ENCODE measurements around the gene FRMD5.

Gene FRMD5

GRCh38 chr15:43927203-43927602, 267.9 kb downstream of the FRMD5 start:
- no peak for DNase-seq (ENCODE audit: low read depth in 2 of 2)

GRCh38 chr15:43923553-43923952, 271.5 kb downstream of the FRMD5 start:
- DNase-seq (ENCODE audit: low read depth in 2 of 2) = no peak

GRCh38 chr15:43922021-43922420, 273.1 kb downstream of the FRMD5 start:
- no peak for DNase-seq (ENCODE audit: low read depth in 2 of 2)

- no peak for DNase-seq (ENCODE audit: low read depth in 2 of 2)
Measured at GRCh38 chr15:43920815-43921214, 274.3 kb downstream of the FRMD5 start.

GRCh38 chr15:43920254-43920600, 274.8 kb downstream of the FRMD5 start:
- DNase-seq (ENCODE audit: low read depth in 2 of 2) = no peak

GRCh38 chr15:43919540-43920253, 275.4 kb downstream of the FRMD5 start:
- no peak for DNase-seq (ENCODE audit: low read depth in 2 of 2)

GRCh38 chr15:43918717-43919116, 276.4 kb downstream of the FRMD5 start:
- DNase-seq (ENCODE audit: low read depth in 2 of 2) = no peak

- no peak for DNase-seq (ENCODE audit: low read depth in 2 of 2)
Measured at GRCh38 chr15:43916326-43916660, 278.8 kb downstream of the FRMD5 start.

- DNase-seq (ENCODE audit: low read depth in 2 of 2) = no peak
Measured at GRCh38 chr15:43915631-43916325, 279.3 kb downstream of the FRMD5 start.

GRCh38 chr15:43913941-43914340, 281.1 kb downstream of the FRMD5 start:
- DNase-seq (ENCODE audit: low read depth in 2 of 2) = no peak

GRCh38 chr15:43913026-43913780, 281.9 kb downstream of the FRMD5 start:
- DNase-seq (ENCODE audit: low read depth in 2 of 2) = no peak

GRCh38 chr15:43912208-43912607, 282.9 kb downstream of the FRMD5 start:
- no peak for DNase-seq (ENCODE audit: low read depth in 2 of 2)

GRCh38 chr15:43911235-43911781, 283.8 kb downstream of the FRMD5 start:
- no peak for DNase-seq (ENCODE audit: low read depth in 2 of 2)

GRCh38 chr15:43908516-43909050, 286.5 kb downstream of the FRMD5 start:
- DNase-seq (ENCODE audit: low read depth in 2 of 2) = no peak

GRCh38 chr15:43905755-43906154, 289.3 kb downstream of the FRMD5 start:
- no peak for DNase-seq (ENCODE audit: low read depth in 2 of 2)

GRCh38 chr15:43903864-43904290, 291.2 kb downstream of the FRMD5 start:
- DNase-seq (ENCODE audit: low read depth in 2 of 2) = peak in 1 of 2 donors; percentile 11

- no peak for DNase-seq (ENCODE audit: low read depth in 2 of 2)
Measured at GRCh38 chr15:43901495-43901894, 293.6 kb downstream of the FRMD5 start.

GRCh38 chr15:43900996-43901395, 294.1 kb downstream of the FRMD5 start:
- DNase-seq (ENCODE audit: low read depth in 2 of 2) = no peak

GRCh38 chr15:43899928-43900327, 295.1 kb downstream of the FRMD5 start:
- no peak for DNase-seq (ENCODE audit: low read depth in 2 of 2)

- no peak for DNase-seq (ENCODE audit: low read depth in 2 of 2)
Measured at GRCh38 chr15:43898891-43899290, 296.2 kb downstream of the FRMD5 start.

GRCh38 chr15:43896543-43896942, 298.5 kb downstream of the FRMD5 start:
- no peak for DNase-seq (ENCODE audit: low read depth in 2 of 2)

GRCh38 chr15:43895586-43895985, 299.5 kb downstream of the FRMD5 start:
- DNase-seq (ENCODE audit: low read depth in 2 of 2) = no peak
